WERI-Rb-1 (cell line): ENCODE measurements around the gene TASOR.
"Not testable (repeated sequence)": the region's sequence is repeated elsewhere in the genome, so short reads cannot be mapped to it uniquely, and the experiment has no call there.

Experiments
- DNase-seq: peaks from one replicate; pipeline ENCODE4 v3.0.0-alpha.2; 2020
- H3K27ac ChIP-seq: fragments of 250-450 bp; sonication (Bioruptor Pico); 2 replicates; pipeline ENCODE4 v1.5.1; 2020; ENCODE audit warnings: mild to moderate bottlenecking, moderate library complexity
- H3K27me3 ChIP-seq: fragments of 250-450 bp; sonication (Bioruptor Pico); 2 replicates; pipeline ENCODE4 v1.5.1; 2021; ENCODE audit warnings: mild to moderate bottlenecking, low read depth, moderate library complexity; ENCODE audit not compliant: insufficient read depth, severe bottlenecking
- H3K36me3 ChIP-seq: fragments of 250-450 bp; sonication (Bioruptor Pico); 2 replicates; pipeline ENCODE4 v1.5.1; 2020; ENCODE audit warnings: mild to moderate bottlenecking, moderate library complexity
- H3K4me3 ChIP-seq: 2 replicates; pipeline ENCODE4 v1.5.1; 2011; ENCODE audit warnings: low read depth, mild to moderate bottlenecking, control low read depth, low read length
- H3K9me3 ChIP-seq: fragments of 250-450 bp; sonication (Bioruptor Pico); 2 replicates; pipeline ENCODE4 v1.5.1; 2021; ENCODE audit warnings: mild to moderate bottlenecking, moderate library complexity; ENCODE audit not compliant: severe bottlenecking
- CTCF ChIP-seq: IDR thresholded peaks from 2 replicates; pipeline ENCODE4 v1.5.1; 2011; ENCODE audit warnings: low read depth, mild to moderate bottlenecking, control low read depth, inconsistent platforms, low read length

The TASOR gene

GRCh38 chr3:56694867-56695683, 12.0 kb upstream of the TASOR start:
- DNase-seq: no peak
- Histone ChIP-seq H3K27ac (no peak overlapping the region), H3K27me3 (no peaks in the 10 kb centered on the region), H3K4me3 (no peak overlapping the region), H3K36me3 (no peaks in the 10 kb centered on the region), H3K9me3 (no peaks in the 10 kb centered on the region)
- TF ChIP-seq CTCF: no peak

- Histone ChIP-seq H3K9me3 (no peaks in the 10 kb centered on the region), H3K27me3 (no peaks in the 10 kb centered on the region), H3K36me3 (no peaks in the 10 kb centered on the region), H3K27ac (no peak overlapping the region), H3K4me3 (no peak overlapping the region)
- TF ChIP-seq CTCF: no peak
- no peak for DNase-seq
These were observed 10.7 kb upstream of the TASOR start for GRCh38 chr3:56693750-56694149.

GRCh38 chr3:56692520-56693433, 9.7 kb upstream of the TASOR start:
- H3K4me3 ChIP-seq, DNase-seq, H3K9me3 ChIP-seq, H3K27ac ChIP-seq, H3K27me3 ChIP-seq, H3K36me3 ChIP-seq: not testable (repeated sequence)

- not testable (repeated sequence) for H3K36me3 ChIP-seq, H3K27me3 ChIP-seq, DNase-seq, H3K9me3 ChIP-seq, H3K4me3 ChIP-seq, H3K27ac ChIP-seq
These were observed 8.9 kb upstream of the TASOR start for GRCh38 chr3:56692001-56692365.

GRCh38 chr3:56691165-56692000, 8.3 kb upstream of the TASOR start:
- Histone ChIP-seq H3K27me3 (no peaks in the 10 kb centered on the region), H3K27ac (no peak overlapping the region), H3K9me3 (no peaks in the 10 kb centered on the region), H3K36me3 (no peaks in the 10 kb centered on the region), H3K4me3 (no peak overlapping the region)
- no peak for TF ChIP-seq CTCF
- no peak for DNase-seq

GRCh38 chr3:56689303-56689702, 6.2 kb upstream of the TASOR start:
- no peak for TF ChIP-seq CTCF
- Histone ChIP-seq H3K4me3 (no peak overlapping the region), H3K36me3 (no peaks in the 10 kb centered on the region), H3K27ac (no peak overlapping the region), H3K27me3 (no peaks in the 10 kb centered on the region), H3K9me3 (no peaks in the 10 kb centered on the region)
- DNase-seq: no peak
